ENCODE data around the gene SMIM44. TPM values are rescaled to one million over a fixed set of nuclear protein-coding genes. Genes with fewer than 3 reads are reported as not detected.

SMIM44 gene
- total RNA-seq, 4 donors from 2014 or later: not detected

DNA sequence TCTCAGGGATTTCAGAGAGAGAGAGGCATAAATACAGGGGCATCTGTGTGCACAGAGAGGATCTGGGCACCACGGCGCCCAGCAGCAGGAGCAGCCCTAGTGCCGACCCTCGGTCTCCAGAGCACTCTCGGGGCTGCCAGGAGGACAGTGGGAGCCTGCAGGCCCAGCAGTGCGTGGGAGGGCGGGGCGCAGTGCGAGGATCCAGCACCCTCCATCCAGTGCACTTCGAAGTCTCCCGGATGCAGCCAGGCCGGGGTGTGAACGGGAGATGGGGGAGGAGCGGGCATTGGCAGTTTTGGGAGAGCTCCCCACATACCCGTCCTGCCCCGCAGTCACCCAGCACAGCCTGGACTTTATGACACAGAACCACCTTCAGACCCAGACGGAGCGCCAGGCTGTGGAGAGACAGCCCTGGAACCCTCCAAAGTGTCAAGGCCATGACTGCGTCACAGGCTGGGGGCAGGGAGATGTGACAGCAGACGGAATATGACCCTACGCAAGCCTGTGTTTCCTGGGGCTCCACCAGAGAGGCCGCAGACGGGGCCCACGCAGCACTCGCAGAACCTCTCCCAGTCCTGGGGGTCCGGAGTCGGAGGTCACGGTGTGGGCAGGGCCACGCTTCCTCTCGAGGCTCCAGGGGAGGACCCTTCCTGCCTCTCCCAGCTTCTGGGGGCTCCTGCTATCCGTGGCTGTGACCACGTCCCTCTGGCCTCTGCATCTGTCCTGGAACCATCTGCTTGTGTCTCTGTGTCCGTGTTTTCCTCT lies 41.0 kb upstream of the SMIM44 start:
- H3K4me3 ChIP-seq (ENCODE audit: low read depth, poor library complexity, severe bottlenecking): no peak overlapping the region
- no peak for DNase-seq (ENCODE audit: low spot score in 2 of 2)
- 91 to 92% methylated on average over 31 to 33 of the region's 33 CpGs for WGBS, 2 donors
- intact Hi-C loops (cut with DNase I; ENCODE audit: low total_unique reads): loop anchor here (10.0 kb wide), 1 partner anchor 91 kb away; no protein-coding TSS in a partner anchor
- TF ChIP-seq, protein P1, sequence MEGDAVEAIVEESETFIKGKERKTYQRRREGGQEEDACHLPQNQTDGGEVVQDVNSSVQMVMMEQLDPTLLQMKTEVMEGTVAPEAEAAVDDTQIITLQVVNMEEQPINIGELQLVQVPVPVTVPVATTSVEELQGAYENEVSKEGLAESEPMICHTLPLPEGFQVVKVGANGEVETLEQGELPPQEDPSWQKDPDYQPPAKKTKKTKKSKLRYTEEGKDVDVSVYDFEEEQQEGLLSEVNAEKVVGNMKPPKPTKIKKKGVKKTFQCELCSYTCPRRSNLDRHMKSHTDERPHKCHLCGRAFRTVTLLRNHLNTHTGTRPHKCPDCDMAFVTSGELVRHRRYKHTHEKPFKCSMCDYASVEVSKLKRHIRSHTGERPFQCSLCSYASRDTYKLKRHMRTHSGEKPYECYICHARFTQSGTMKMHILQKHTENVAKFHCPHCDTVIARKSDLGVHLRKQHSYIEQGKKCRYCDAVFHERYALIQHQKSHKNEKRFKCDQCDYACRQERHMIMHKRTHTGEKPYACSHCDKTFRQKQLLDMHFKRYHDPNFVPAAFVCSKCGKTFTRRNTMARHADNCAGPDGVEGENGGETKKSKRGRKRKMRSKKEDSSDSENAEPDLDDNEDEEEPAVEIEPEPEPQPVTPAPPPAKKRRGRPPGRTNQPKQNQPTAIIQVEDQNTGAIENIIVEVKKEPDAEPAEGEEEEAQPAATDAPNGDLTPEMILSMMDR (IDR thresholded peaks at IDR 0.05): no peak
- no peak for TF ChIP-seq POLR2A (IDR thresholded peaks at IDR 0.05)

DNA sequence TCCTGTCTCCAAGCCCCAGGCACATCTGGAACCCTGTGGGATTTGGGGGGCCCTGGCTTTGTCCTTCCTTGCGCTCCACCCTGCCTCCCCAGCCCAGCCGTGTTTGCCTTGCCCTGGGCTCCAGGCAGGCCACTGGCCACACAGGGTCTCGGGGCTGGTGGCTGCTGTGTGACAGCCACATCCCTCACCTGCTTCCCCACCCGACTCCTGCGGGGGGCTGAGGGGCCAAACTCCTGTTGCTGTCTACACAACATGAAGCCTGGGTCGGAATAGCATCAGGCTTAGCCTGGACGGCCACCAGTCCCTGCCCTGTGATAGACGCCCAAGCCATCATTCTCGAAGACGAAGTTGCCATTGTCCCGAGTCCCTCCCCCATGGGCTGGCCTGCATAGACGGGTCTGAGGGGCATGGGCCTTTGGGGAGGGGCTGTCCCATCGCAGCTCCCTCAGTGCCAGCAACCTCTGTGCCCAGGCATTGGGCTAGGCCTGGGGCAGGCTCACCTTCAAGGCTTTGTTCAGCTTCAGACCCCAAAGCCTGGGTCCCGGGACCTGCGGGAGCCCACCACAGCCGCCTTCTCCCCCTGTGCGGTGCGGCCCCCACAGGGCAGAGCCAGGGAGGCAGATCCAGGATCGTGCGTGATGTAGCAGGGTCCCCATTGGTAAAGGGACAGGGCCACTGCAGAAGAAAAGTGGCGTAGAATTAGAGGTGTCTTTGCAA lies 40.3 kb upstream of the SMIM44 start:
- TF ChIP-seq POLR2A (IDR thresholded peaks at IDR 0.05): no peak
- TF ChIP-seq, protein P1 (IDR thresholded peaks at IDR 0.05): no peak
- WGBS, 2 donors: 86 to 91% methylated on average over 16 to 21 of the region's 21 CpGs
- no peak overlapping the region for H3K4me3 ChIP-seq (ENCODE audit: low read depth, poor library complexity, severe bottlenecking)
- intact Hi-C loops (cut with DNase I; ENCODE audit: low total_unique reads): loop anchor here (10.0 kb wide), 1 partner anchor 91 kb away; no protein-coding TSS in a partner anchor
- DNase-seq (ENCODE audit: low spot score in 2 of 2): no peak

DNA sequence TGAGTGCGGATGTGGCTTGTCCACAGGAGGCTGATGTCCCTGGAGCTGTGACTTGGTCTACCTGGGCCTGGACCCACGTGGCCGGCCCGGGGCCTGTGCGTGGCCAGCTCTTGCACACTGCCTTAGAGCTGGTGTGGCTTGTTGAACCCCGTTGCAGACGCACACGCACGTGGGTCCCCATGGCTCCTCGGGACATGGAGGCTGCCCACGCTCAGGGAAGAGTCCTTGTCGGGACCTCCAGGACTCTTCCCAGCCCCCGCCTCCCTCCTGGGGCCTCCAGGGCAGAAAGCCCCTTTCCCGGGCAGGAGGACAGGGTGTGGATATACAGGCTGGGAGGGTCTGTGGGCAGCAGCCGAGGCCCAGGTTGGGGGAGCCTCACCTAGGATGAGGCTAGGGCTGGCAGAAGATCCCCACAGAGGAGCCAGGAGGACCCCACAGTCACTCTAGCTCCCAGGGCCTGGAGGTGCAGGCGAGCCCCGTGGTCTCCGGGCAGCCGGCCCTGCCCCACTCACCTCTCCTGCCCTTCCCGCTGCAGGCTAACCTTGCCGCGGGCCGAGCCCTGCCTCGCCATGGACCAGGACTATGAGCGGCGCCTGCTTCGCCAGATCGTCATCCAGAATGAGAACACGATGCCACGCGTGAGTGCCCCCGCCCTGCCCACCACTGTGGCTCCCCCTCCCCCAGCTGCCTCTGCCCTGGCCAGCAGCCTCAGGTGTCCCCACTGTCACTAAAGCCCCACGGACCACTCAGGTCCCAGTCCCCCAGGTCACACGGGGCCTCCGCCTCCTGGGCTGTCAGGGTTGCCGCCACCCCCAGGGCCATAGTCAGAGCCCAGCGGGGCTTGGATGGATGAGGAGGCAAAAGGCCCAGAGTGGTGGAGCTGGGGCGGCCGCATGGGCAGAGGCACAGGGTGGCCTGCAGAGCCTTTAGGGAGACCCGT lies 39.5 kb upstream of the SMIM44 start:
- 90 to 93% methylated on average over 28 to 36 of the region's 40 CpGs for WGBS, 2 donors
- TF ChIP-seq, protein P1 (IDR thresholded peaks at IDR 0.05): no peak
- TF ChIP-seq POLR2A (IDR thresholded peaks at IDR 0.05): no peak
- H3K4me3 ChIP-seq (ENCODE audit: low read depth, poor library complexity, severe bottlenecking): no peak overlapping the region
- intact Hi-C loops (cut with DNase I; ENCODE audit: low total_unique reads): loop anchor here (10.0 kb wide), 1 partner anchor 92 kb away; no protein-coding TSS in a partner anchor
- DNase-seq (ENCODE audit: low spot score in 2 of 2): no peak

DNA sequence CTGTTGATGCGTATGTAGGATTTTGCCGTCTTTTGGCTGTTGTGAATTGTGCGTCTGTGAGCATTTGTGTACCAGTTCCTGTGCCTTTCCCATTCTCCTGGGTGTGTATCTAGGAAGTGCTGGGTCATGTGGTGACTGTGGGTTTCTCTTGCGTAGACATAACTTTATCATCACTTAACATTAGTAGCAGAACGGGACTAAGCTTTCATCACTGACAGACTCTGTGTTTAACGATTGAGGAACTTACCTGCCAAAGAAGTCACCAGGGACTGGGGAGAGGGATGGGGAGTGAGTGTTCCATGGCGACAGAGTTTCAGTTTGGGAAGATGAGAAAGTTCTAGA lies 37.8 kb upstream of the SMIM44 start:
- no peak for TF ChIP-seq POLR2A (IDR thresholded peaks at IDR 0.05)
- TF ChIP-seq, protein P1 (IDR thresholded peaks at IDR 0.05): no peak
- DNase-seq (ENCODE audit: low spot score in 2 of 2): no peak
- H3K4me3 ChIP-seq (ENCODE audit: low read depth, poor library complexity, severe bottlenecking): no peak overlapping the region
- WGBS, 2 donors: 48 to 69% methylated on average over 7 of the region's 7 CpGs
- intact Hi-C loops (cut with DNase I; ENCODE audit: low total_unique reads): loop anchor here (10.0 kb wide), 1 partner anchor 94 kb away; no protein-coding TSS in a partner anchor
